ENCODE measurements around the gene RNF215.

DNA sequence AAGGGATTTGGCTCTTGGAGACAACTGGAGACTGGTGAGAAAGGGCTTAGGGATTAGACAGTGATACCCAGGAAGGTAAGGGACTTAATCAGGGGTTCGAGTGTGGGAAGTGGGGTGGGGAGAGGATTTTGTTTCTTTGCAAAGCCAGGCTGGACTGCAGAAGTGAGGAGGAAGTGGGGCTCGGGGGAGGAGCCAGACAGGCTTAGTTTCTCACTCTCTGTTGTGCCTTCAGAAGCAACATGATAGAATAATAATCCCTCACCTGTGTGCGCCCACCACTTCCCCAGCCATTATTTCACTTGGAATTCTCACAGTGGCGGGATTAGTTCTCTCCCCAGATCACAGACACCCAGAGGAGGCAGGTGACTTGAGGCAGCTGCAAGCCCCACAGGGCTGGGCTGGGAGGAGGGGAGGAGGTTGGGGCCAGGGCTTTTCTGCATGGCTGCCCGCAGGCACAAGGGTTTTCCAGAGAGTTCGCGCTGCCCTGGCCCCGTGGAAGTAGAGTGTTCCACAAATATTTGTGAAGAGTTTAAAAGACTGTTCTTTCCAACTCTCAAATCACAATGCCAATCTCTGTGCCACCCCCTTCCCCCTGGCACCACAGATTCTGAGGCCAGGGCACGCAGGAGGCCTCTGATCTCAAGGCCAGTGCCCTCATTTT, 5.6 kb upstream of the RNF215 start:
- no peak for TF ChIP-seq POLR2A (IDR thresholded peaks at IDR 0.05; ENCODE audit: low read depth, low read length)
- TF ChIP-seq, protein P1, sequence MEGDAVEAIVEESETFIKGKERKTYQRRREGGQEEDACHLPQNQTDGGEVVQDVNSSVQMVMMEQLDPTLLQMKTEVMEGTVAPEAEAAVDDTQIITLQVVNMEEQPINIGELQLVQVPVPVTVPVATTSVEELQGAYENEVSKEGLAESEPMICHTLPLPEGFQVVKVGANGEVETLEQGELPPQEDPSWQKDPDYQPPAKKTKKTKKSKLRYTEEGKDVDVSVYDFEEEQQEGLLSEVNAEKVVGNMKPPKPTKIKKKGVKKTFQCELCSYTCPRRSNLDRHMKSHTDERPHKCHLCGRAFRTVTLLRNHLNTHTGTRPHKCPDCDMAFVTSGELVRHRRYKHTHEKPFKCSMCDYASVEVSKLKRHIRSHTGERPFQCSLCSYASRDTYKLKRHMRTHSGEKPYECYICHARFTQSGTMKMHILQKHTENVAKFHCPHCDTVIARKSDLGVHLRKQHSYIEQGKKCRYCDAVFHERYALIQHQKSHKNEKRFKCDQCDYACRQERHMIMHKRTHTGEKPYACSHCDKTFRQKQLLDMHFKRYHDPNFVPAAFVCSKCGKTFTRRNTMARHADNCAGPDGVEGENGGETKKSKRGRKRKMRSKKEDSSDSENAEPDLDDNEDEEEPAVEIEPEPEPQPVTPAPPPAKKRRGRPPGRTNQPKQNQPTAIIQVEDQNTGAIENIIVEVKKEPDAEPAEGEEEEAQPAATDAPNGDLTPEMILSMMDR (IDR thresholded peaks at IDR 0.05; ENCODE audit: extremely low read depth in 1 of 2, insufficient read depth in 1 of 2, low read depth in 1 of 2, low read length in 2 of 2) = no peak
- TF ChIP-seq EZH2 (IDR thresholded peaks at IDR 0.05; ENCODE audit: borderline replicate concordance, low read depth, low read length, severe bottlenecking) = no peak
- no peak for TF ChIP-seq POLR2AphosphoS5 (IDR thresholded peaks at IDR 0.05; ENCODE audit: insufficient read depth, low read depth, low read length)
- TF ChIP-seq JUN (IDR thresholded peaks at IDR 0.05; ENCODE audit: borderline replicate concordance, insufficient read depth, insufficient read length, low read depth) = no peak
- TF ChIP-seq FOS (IDR thresholded peaks at IDR 0.05; ENCODE audit: borderline replicate concordance, insufficient read depth, low read length) = no peak
- TF ChIP-seq MYC (IDR thresholded peaks at IDR 0.05; ENCODE audit: low read depth, low read length) = no peak
- TF ChIP-seq, protein P2, sequence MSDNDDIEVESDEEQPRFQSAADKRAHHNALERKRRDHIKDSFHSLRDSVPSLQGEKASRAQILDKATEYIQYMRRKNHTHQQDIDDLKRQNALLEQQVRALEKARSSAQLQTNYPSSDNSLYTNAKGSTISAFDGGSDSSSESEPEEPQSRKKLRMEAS (IDR thresholded peaks at IDR 0.05; ENCODE audit: insufficient read depth, insufficient read length) = no peak
- TF ChIP-seq GATA2 (IDR thresholded peaks at IDR 0.05; ENCODE audit: insufficient read depth, insufficient read length, low read depth, low read length) = no peak
